ENCODE data around the gene RBM43.
A peak's percentile ranks its signal among the peaks of the same experiment; 100 is the strongest.
"Not testable (repeated sequence)": the region's sequence is repeated elsewhere in the genome, so short reads cannot be mapped to it uniquely, and the experiment has no call there.

Gene RBM43

DNA sequence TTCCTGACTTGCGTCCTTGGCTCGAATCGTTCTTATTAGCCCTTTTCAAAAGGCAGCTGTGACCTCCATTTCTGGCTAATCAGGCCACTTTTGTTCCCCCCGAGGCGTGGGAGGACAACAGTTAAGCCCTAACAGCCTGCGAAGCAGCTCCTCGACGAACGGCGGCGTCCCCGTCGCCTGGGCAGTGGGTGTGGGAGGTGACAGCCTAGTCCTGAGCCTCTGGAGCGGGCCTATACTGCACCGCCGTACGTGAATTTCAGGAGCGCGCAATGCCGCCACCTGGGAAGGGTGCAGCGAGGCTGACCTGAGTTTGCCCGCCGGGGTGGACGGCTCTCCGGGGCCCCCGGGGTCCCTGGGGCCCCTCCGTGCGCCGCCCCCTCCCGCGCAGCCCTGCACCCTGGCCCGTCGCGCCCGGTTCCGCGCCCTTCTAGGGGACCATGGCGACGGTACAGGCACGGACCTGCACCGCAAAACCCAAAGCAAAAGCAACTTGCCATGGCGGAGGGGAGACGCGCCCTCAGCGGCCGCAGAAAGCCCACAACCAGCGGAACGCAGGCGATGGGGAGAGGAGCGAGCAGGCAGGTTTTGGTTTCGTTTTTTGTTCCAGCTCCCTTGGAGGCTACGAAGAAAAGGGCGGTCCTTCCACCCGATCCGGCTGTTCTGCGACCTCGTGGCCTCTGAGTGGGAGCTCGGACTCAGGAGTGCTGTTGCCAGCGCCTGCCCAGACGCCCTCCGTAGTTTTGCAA lies at the start of gene RBM43:
RBM43 (minus strand) TSS at position 633 of the 746 bp plus-strand sequence; CDS start at position 497, 136 bp downstream.
- peak; percentile 82 for DNase-seq (ENCODE audit: low spot score)

GRCh38 chr2:151310313-151310712 lies 48.6 kb upstream of the RBM43 start:
- not testable (repeated sequence) for DNase-seq (ENCODE audit: low spot score)

GRCh38 chr2:151306621-151307020 lies 45.0 kb upstream of the RBM43 start:
- DNase-seq (ENCODE audit: low spot score): no peak

DNA sequence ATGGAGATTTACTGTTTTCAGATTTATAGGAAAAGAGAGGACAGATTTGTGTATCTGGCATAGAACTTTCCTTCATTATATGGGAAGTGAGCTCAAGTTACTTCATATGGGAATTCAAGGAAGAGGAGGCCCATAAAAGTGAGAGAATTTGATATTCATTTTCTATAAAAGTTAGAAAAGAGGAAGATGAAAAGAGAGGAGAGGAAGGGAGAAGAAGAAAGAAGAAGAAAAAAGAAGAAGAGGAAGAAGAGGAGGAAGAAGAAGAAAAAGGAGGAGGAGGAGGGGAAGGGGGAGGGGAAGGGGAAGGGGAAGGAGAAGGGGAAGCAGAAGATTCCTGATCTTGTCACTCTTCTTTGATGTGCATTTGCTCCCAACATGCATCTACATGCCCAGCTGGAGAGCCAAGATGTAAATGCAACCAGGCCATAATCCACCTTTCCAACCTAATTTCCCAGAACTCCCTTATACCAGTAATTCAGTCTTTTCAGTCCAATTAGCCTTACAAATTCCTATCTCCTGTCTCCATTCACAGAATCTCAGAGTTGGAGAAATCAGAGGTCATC lies 43.5 kb upstream of the RBM43 start:
- DNase-seq (ENCODE audit: low spot score): no peak

- no peak for DNase-seq (ENCODE audit: low spot score)
Observed at GRCh38 chr2:151302879-151303278, 41.2 kb upstream of the RBM43 start.

GRCh38 chr2:151302404-151302803 lies 40.7 kb upstream of the RBM43 start:
- DNase-seq (ENCODE audit: low spot score): no peak

DNA sequence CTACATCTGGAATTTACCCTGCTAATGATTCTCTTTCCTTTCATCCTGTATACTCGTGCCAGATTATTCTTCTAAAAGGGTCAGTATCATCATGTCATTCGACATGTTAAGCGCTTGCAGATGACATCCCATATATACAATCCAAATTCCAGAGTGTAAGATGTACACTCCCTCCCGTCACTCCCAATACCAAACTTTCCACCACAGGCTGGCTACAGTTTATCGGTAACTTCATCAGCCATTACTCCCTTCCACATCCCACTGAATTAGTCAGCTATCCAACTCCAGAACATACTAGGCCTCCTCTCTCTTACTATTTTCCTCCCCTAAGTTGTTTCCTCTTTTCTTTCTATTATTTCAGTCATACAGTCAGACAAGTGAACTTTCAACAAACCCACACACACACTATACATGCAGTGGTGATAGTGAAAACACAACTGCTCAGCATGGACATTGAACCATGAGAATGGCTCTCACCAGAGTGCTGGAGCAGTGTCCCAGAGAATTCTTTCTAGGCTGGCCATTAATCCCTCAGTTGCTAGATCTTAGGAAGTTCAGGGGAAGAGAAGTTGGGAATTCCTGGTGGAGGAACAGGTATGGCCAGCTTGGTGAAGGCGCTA lies 38.4 kb upstream of the RBM43 start:
- no peak for DNase-seq (ENCODE audit: low spot score)

GRCh38 chr2:151297882-151298281 lies 36.2 kb upstream of the RBM43 start:
- peak; percentile 15 for DNase-seq (ENCODE audit: low spot score)

DNA sequence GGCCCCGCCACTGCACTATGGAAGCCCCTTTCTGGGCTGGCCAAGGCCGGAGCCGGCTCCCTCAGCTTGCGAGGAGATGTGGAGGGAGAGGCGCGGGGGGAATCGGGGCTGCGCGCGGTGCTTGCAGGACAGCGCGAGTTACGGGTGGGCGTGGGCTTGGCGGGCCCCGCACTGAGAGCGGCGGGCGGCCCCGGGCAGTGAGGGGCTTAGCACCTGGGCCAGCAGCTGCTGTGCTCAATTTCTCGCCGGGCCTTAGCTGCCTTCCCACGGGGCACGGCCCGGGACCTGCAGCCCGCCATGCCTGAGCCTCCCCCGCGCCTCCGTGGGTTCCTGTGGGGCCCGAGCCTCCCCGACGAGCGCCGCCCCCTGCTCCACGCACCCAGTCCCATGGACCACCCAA lies 34.3 kb upstream of the RBM43 start:
- not testable (repeated sequence) for DNase-seq (ENCODE audit: low spot score)

DNA sequence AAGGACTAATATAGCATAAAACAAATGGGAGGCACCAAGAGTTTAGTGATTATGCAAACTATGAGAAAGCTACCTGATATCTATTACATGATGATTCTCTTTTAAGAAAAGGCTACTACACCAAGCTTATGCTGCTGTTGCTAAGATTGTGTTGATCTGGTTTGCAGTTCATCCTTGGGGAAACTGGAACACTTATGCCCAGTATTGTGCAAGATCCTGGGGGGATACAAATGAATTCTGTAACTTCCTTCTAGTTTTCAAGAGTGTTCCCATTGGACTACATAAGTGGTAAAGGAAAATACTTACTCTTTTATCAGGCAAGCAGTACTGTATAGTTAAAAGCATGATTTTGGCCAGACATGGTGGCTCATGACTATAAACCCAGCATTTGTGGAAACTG lies 30.9 kb upstream of the RBM43 start:
- no peak for DNase-seq (ENCODE audit: low spot score)

DNA sequence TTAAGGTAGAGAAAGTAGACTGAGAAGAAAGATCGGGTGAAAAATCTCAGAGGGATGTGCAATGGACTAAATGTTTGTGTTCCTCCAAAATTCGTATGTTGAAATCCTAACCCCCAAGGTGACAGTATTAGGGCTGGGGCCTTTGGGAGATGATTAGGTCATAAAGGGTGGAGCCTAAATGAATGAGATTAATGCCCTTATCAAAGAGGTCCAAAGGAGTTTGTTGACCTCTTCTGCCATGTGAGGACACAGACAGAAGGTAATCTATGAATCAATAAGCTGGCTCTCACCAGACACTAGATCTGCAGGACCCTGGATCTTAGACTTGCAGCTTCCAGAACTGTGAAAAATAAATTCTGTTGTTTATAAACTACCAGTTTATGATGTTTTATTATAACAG lies 30.5 kb upstream of the RBM43 start:
- DNase-seq (ENCODE audit: low spot score): no peak

GRCh38 chr2:151291224-151291623 lies 29.6 kb upstream of the RBM43 start:
- no peak for DNase-seq (ENCODE audit: low spot score)

DNA sequence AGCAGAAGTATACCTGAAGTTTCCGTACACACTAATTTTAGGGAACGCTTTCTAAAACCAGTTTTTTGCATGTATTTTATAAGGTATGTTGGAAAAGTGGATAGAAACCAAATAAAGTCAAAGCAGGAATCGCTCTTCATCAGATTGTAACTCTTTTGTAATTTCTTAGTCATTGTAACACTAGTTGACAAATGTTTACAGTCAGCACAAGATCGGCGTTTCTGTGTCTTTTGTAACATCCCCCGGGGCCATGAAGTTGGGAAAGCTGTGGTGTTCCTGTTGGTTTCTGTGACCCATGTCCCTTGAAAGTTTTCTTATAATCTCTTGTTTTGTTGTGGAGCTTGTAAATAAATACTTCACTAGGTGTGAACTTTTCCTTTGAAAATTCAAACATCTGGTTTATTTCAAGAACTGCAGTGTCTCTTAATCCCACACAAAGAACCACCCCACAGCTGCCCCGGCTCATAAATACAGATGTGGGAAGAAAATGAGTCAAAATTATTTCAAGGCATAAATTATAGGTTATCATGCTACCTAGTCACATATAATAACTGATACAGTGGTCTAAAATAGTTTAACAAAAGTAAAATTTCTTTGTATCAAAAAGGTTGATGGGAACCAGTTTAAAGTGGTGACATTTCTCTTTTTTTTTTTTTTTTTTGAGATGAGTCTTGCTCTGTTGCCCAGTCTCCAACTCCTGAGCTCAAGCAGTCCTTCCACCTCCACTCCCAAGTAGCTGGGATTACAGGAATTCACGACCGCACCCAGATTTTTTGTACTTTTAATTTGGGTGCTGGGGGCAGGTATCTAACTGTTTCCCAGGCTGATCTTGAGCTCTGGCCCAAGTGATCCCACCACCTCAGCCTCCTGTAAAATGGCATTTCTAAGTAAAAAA lies 28.6 kb upstream of the RBM43 start:
- no peak for DNase-seq (ENCODE audit: low spot score)

GRCh38 chr2:151287513-151288250 lies 26.0 kb upstream of the RBM43 start:
- DNase-seq (ENCODE audit: low spot score): no peak

DNA sequence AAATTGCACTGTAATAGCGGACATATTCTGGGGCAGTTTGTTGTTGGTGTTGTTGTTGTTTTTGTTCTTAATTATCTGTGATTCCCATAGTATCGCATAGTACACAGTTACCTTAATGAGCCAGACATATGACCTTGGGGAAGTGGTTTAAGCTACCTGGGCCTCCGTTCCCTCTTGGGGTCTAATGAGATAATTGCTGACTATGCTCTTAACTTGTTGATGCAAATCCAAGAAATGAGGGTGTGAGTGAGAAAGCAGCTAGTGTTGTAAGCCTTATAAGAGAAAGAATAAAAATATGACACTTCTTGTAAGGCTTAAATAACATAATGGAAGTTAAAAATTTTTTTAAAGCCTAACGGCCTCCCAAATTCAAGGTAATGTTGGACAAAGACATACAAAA lies 20.7 kb upstream of the RBM43 start:
- no peak for DNase-seq (ENCODE audit: low spot score)

- DNase-seq (ENCODE audit: low spot score): no peak
Observed at GRCh38 chr2:151280271-151280670, 18.6 kb upstream of the RBM43 start.

GRCh38 chr2:151278487-151278886 lies 16.8 kb upstream of the RBM43 start:
- no peak for DNase-seq (ENCODE audit: low spot score)

GRCh38 chr2:151277067-151277466 lies 15.4 kb upstream of the RBM43 start:
- no peak for DNase-seq (ENCODE audit: low spot score)

GRCh38 chr2:151275291-151275690 lies 13.6 kb upstream of the RBM43 start:
- DNase-seq (ENCODE audit: low spot score): no peak

DNA sequence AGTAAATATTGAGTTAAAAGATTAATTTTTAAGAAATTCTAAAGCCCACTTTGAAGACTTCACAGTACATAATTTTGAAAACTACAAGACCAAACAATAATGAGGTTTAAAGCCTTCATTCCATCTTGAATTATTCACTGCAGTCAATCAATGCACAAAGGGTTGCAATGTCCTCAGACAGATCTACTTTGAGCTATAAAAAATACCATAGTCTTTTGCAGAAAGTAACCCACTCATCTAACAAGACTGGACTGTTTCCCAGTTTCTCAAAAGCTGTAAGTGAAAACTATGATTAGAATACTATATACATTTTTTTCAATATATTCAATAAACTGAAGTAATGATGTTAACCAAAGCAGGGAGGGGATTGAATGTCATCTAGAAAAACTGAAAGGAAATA lies 10.2 kb upstream of the RBM43 start:
- no peak for DNase-seq (ENCODE audit: low spot score)

DNA sequence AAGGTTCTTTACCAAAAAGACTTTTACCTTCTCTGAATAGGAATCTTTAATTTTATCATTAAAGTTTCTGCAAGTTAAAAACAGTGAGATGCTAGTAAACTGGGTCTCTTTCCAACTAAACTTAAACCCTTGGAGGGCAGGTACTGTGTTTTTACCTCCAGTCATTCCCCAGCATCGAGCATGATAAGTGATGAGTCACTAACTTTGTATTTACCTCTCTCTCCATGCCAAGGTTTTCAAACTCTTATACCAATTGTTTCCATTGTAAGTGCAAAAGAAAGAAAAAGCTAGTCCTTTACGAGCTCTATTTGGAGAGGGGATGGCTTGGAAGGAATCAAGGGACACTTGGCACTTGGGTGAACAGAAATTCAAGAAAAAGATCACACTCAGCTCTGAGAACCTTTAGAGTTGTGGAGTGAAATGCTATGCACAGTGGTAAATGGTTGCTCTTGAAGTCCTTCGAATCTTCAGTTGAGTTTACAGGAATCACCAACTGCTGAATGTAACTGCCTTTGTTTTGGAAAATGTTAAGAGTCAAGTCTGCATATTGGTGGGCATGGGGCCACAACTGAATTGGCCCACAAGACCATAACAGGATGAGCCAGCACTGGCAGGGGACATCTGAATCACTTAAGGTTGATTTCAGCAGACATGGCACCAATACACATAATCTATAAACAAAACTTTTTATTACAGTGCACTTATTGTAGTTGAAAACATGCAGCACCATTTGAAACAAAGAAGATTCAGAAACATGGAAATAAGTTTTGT lies 8.3 kb upstream of the RBM43 start:
- no peak for DNase-seq (ENCODE audit: low spot score)

All from kidney capillary endothelial cell (primary cell).